WERI-Rb-1 (cell line): Measurements from ENCODE around the gene CNTF.

Experiments used
- DNase-seq: peaks from one replicate; pipeline ENCODE4 v3.0.0-alpha.2; 2020
- H3K27ac ChIP-seq: fragments of 250-450 bp; sonication (Bioruptor Pico); 2 replicates; pipeline ENCODE4 v1.5.1; 2020; ENCODE audit warnings: mild to moderate bottlenecking, moderate library complexity
- H3K27me3 ChIP-seq: fragments of 250-450 bp; sonication (Bioruptor Pico); 2 replicates; pipeline ENCODE4 v1.5.1; 2021; ENCODE audit warnings: mild to moderate bottlenecking, low read depth, moderate library complexity; ENCODE audit not compliant: insufficient read depth, severe bottlenecking
- H3K36me3 ChIP-seq: fragments of 250-450 bp; sonication (Bioruptor Pico); 2 replicates; pipeline ENCODE4 v1.5.1; 2020; ENCODE audit warnings: mild to moderate bottlenecking, moderate library complexity
- H3K4me3 ChIP-seq: 2 replicates; pipeline ENCODE4 v1.5.1; 2011; ENCODE audit warnings: low read depth, mild to moderate bottlenecking, control low read depth, low read length
- H3K9me3 ChIP-seq: fragments of 250-450 bp; sonication (Bioruptor Pico); 2 replicates; pipeline ENCODE4 v1.5.1; 2021; ENCODE audit warnings: mild to moderate bottlenecking, moderate library complexity; ENCODE audit not compliant: severe bottlenecking
- CTCF ChIP-seq: IDR thresholded peaks from 2 replicates; pipeline ENCODE4 v1.5.1; 2011; ENCODE audit warnings: low read depth, mild to moderate bottlenecking, control low read depth, inconsistent platforms, low read length

Gene CNTF

GRCh38 chr11:58582437-58582836 lies 40.0 kb upstream of the CNTF start:
- no peaks in the 10 kb centered on the region for H3K9me3 ChIP-seq
- H3K4me3 ChIP-seq = no peak overlapping the region
- H3K27ac ChIP-seq = no peak overlapping the region
- no peak for TF ChIP-seq CTCF
- peaks cover 52% of the 10 kb centered on the region for H3K36me3 ChIP-seq
- H3K27me3 ChIP-seq = no peaks in the 10 kb centered on the region
- DNase-seq = no peak

DNA sequence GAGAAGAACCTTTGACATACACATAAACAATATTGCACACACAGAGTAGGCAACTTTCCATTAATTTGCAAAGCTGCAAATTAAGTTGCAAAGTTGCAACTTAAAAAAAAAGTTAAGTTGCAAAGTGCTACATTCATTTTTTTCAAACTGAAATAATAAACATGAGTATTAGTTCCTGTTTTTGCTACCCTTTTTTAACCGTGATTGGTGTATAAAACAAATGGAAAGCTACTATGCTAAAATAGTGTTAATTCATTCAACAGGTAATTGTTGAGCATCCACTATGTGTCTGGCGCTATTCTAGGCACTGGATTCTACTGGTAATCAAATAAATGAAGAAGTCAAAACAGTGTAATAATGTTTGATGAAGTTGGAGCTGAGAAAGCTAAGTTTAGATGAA lies 35.5 kb upstream of the CNTF start:
- DNase-seq = no peak
- TF ChIP-seq CTCF = no peak
- H3K36me3 ChIP-seq = peaks cover 34% of the 10 kb centered on the region
- H3K27me3 ChIP-seq = no peaks in the 10 kb centered on the region
- H3K9me3 ChIP-seq = no peaks in the 10 kb centered on the region
- H3K4me3 ChIP-seq = no peak overlapping the region
- no peak overlapping the region for H3K27ac ChIP-seq

GRCh38 chr11:58591659-58592058 lies 30.8 kb upstream of the CNTF start:
- no peak for DNase-seq
- no peaks in the 10 kb centered on the region for H3K9me3 ChIP-seq
- no peak for TF ChIP-seq CTCF
- peaks cover 22% of the 10 kb centered on the region for H3K36me3 ChIP-seq
- H3K27me3 ChIP-seq = no peaks in the 10 kb centered on the region
- no peak overlapping the region for H3K27ac ChIP-seq
- no peak overlapping the region for H3K4me3 ChIP-seq

GRCh38 chr11:58592760-58593472 lies 29.5 kb upstream of the CNTF start:
- Histone ChIP-seq H3K4me3 (no peak overlapping the region), H3K27ac (no peak overlapping the region), H3K36me3 (peaks cover 9% of the 10 kb centered on the region), H3K9me3 (no peaks in the 10 kb centered on the region), H3K27me3 (no peaks in the 10 kb centered on the region)
- no peak for DNase-seq
- TF ChIP-seq CTCF = no peak

DNA sequence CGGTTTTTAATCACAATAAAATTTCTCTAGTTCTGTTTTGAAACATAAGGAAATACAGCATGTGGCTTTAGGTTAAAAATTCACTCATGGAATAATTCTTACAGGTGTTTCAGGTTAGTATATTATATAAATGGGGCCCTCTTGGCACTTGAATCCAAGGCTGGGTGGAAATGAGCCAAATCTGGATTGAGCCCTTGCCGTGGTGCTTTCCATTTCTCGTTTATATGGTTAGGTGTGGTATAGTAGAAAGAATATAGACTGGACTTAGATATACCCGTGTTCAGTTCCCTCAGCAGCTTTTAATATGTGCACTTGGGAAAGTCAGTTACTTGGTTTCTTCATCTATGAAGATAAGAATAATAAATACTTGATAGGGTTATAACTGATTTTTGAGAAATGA lies 27.6 kb upstream of the CNTF start:
- no peak for DNase-seq
- no peaks in the 10 kb centered on the region for H3K9me3 ChIP-seq
- no peak overlapping the region for H3K4me3 ChIP-seq
- H3K27ac ChIP-seq = no peak overlapping the region
- H3K36me3 ChIP-seq = peaks cover 8% of the 10 kb centered on the region; the same call in 1 of the 2 replicates
- H3K27me3 ChIP-seq = no peaks in the 10 kb centered on the region
- TF ChIP-seq CTCF = no peak

- Histone ChIP-seq H3K4me3 (no peak overlapping the region), H3K36me3 (0 out of 2 replicates have a peak, but pooled peaks cover 6% of the 10 kb centered on the region), H3K27me3 (no peaks in the 10 kb centered on the region), H3K27ac (no peak overlapping the region), H3K9me3 (no peaks in the 10 kb centered on the region)
- DNase-seq = no peak
- TF ChIP-seq CTCF = no peak
These were observed 25.8 kb upstream of the CNTF start for GRCh38 chr11:58596621-58597020.
